K562 (cell line): ENCODE data around the gene ZP1. TPM values are rescaled to one million over a fixed set of nuclear protein-coding genes. Genes with fewer than 3 reads are reported as not detected.

Experiments
- ARHGAP35 ChIP-seq: fragments of 450-650 bp; IDR thresholded peaks from 2 replicates; pipeline ENCODE4 v1.6.1; 2018; ENCODE audit not compliant: partially characterized antibody
- CHD4 ChIP-seq: fragments of 200-600 bp; sonication (generic); IDR thresholded peaks from 3 replicates; pipeline ENCODE4 v1.6.1; 2012; ENCODE audit warnings: low read depth, mild to moderate bottlenecking, mixed read lengths, low read length, inconsistent platforms; ENCODE audit not compliant: insufficient read depth, insufficient replicate concordance, poor library complexity, severe bottlenecking
- CREM ChIP-seq: IDR thresholded peaks from 2 replicates; pipeline ENCODE4 v1.6.1; 2014; ENCODE audit warnings: antibody characterized with exemption, low read depth
- EGR1 ChIP-seq: fragments of 450-650 bp; conservative IDR thresholded peaks from 2 replicates; pipeline ENCODE4 v1.6.1; 2017; ENCODE audit warnings: mild to moderate bottlenecking
- ESRRA ChIP-seq: fragments of 450-650 bp; IDR thresholded peaks from 2 replicates; pipeline ENCODE4 v1.6.1; 2014; ENCODE audit warnings: low read depth, mild to moderate bottlenecking, moderate library complexity, borderline replicate concordance
- FUS ChIP-seq: fragments of 200-400 bp; formaldehyde crosslinking; optimal IDR thresholded peaks from 2 replicates; pipeline ENCODE3; 2017; ENCODE audit warnings: low read depth, low read length
- HMBOX1 ChIP-seq: sonication (generic); IDR thresholded peaks from 2 replicates; pipeline ENCODE4 v1.6.1; 2016
- HMGN3 ChIP-seq: IDR thresholded peaks from 2 replicates; pipeline ENCODE4 v1.6.1; 2011; ENCODE audit warnings: borderline replicate concordance, low read depth, mild to moderate bottlenecking, mixed read lengths, low read length; ENCODE audit not compliant: insufficient read length; ENCODE audit errors: extremely low read depth
- NKRF ChIP-seq: fragments of 450-650 bp; IDR thresholded peaks from 2 replicates; pipeline ENCODE4 v1.6.1; 2016; ENCODE audit warnings: borderline replicate concordance
- SIN3A ChIP-seq, 2 experiments: fragments of 150-350 bp in 1 of 2; IDR thresholded peaks; 2 replicates each; pipeline ENCODE4 v1.6.1; 2011 to 2016; ENCODE audit warnings: borderline replicate concordance in 2 of 2, low read depth in 2 of 2, low read length in 2 of 2, mild to moderate bottlenecking in 2 of 2, moderate library complexity in 2 of 2; ENCODE audit not compliant: control insufficient read depth in 1 of 2
- SMAD3 ChIP-seq: fragments of 450-650 bp; formaldehyde crosslinking; conservative IDR thresholded peaks from 2 replicates; pipeline ENCODE4 v1.4.0; 2020; ENCODE audit warnings: mild to moderate bottlenecking
- SRSF1 ChIP-seq: fragments of 200-400 bp; formaldehyde crosslinking; IDR thresholded peaks from 2 replicates; pipeline ENCODE4 v1.6.1; 2017; ENCODE audit warnings: mild to moderate bottlenecking, low read depth, low read length, moderate library complexity
- TARDBP ChIP-seq: fragments of 450-650 bp; IDR thresholded peaks from 2 replicates; pipeline ENCODE4 v1.6.1; 2016
- ZFP1 ChIP-seq: fragments of 450-650 bp; formaldehyde crosslinking; IDR thresholded peaks from 2 replicates; pipeline ENCODE4 v1.4.0; 2020; ENCODE audit warnings: mild to moderate bottlenecking, mixed read lengths
- ZNF398 ChIP-seq: fragments of 250-450 bp; sonication (Bioruptor Pico); IDR thresholded peaks from 2 replicates; pipeline ENCODE4 v1.8.0; 2021; ENCODE audit warnings: moderate library complexity, mild to moderate bottlenecking, inconsistent platforms
- ZNF436 ChIP-seq: fragments of 250-450, 450-650 bp; sonication (Bioruptor Pico); formaldehyde crosslinking; IDR thresholded peaks from 2 replicates; pipeline ENCODE4 v1.7.0; 2020; ENCODE audit warnings: mild to moderate bottlenecking
- polyA plus RNA-seq, 8 experiments: library from polyadenylated mRNA; depleted of rRNA in 4 of 8; stranded (reverse) in 5 of 8; unstranded in 3 of 8; fragments of >200 nt; fragmentation: Nextera tagmentation in 2 of 8; fragmentation: Illumina TruSeq in 1 of 8; extraction: Ambion mirVana in 2 of 8; extraction: Trizol in 1 of 8; gene quantifications; 2 replicates each; pipeline versions ENCODE4 v1.2.1 to v1.2.3, GENCODE V29; 2011 to 2014; ENCODE audit warnings: inconsistent platforms in 1 of 8, missing spikeins in 1 of 8
- total RNA-seq, 7 experiments: library from RNA; depleted of rRNA in 6 of 7; stranded (reverse); fragments of >200 nt in 6 of 7; fragmentation: Illumina TruSeq in 2 of 7; extraction: Trizol in 2 of 7; gene quantifications; 2 replicates each; pipeline versions ENCODE4 v1.2.1 to v1.2.3, GENCODE V29; 2011 to 2021; ENCODE audit warnings: low replicate concordance in 1 of 7

ZP1 gene
- total and polyA plus RNA-seq, 9 of the 15 experiments (the other 6 are each of a cell fraction or from before 2014, with no cell fraction given): 0.11 to 0.15 TPM; not detected in 7

- TF ChIP-seq CHD4: no peak
- TF ChIP-seq ZFP1: no peak
- TF ChIP-seq SMAD3 (CRISPR knock-in tag): no peak
- TF ChIP-seq ESRRA: no peak
- TF ChIP-seq ZNF436: 0 out of 2 replicates have a peak, but pooled peaks have one; percentile 41
- peak; percentile 43; the same call in 1 of the 2 replicates for TF ChIP-seq CREM
- TF ChIP-seq SRSF1: no peak
- no peak for TF ChIP-seq HMGN3
- no peak for TF ChIP-seq FUS
- TF ChIP-seq HMBOX1: no peak
- TF ChIP-seq ARHGAP35: no peak
- peak; percentile 53 for TF ChIP-seq EGR1
- peak; percentile 54; the same call in 1 of the 2 replicates for TF ChIP-seq NKRF
- TF ChIP-seq TARDBP: no peak
- TF ChIP-seq ZNF398 (CRISPR knock-in tag): no peak
- 0 out of 4 replicates have a peak, but pooled peaks have one; percentile 52 to 64 for TF ChIP-seq SIN3A (IDR thresholded peaks at IDR 0.05; ENCODE audit: borderline replicate concordance in 2 of 2, control insufficient read depth in 1 of 2, low read depth in 2 of 2, low read length in 2 of 2)
Measured at GRCh38 chr11:60913793-60914632, 46.7 kb downstream of the ZP1 start, which contains the start of gene TMEM109 (continued).
